Liver (tissue), 9 donors: ENCODE data around the gene NUP153. TPM values are rescaled to one million over a fixed set of nuclear protein-coding genes. Genes with fewer than 3 reads are reported as not detected.
A peak's percentile ranks its signal among the peaks of the same experiment; 100 is the strongest.

ENCODE experiments used
- DNase-seq: peaks from one replicate; pipeline ENCODE4 v3.0.0-alpha.2; 2017; ENCODE audit warnings: low spot score
- H3K27ac ChIP-seq, 2 donors: one replicate each; pipeline ENCODE4 v1.7.0; 2013; ENCODE audit warnings: inconsistent platforms in 2 of 2, low read length in 2 of 2, control low read depth in 1 of 2, low read depth in 1 of 2, mild to moderate bottlenecking in 1 of 2
- H3K27me3 ChIP-seq, 4 donors: one replicate each; pipeline versions ENCODE4 v1.6.1 to v1.7.0; 2013; ENCODE audit warnings: low read length in 3 of 4, inconsistent platforms in 1 of 4, mild to moderate bottlenecking in 1 of 4, moderate library complexity in 1 of 4; ENCODE audit not compliant: control insufficient read depth in 4 of 4, insufficient read depth in 4 of 4
- H3K36me3 ChIP-seq, 4 donors: one replicate each; pipeline versions ENCODE4 v1.6.1 to v1.7.0; 2013; ENCODE audit warnings: low read length in 3 of 4, mild to moderate bottlenecking in 3 of 4, low read depth in 1 of 4, moderate library complexity in 1 of 4; ENCODE audit not compliant: control insufficient read depth in 4 of 4, insufficient read depth in 3 of 4
- H3K4me1 ChIP-seq, 4 donors: one replicate each; pipeline versions ENCODE4 v1.6.1 to v1.7.0; 2013; ENCODE audit warnings: low read length in 3 of 4, mild to moderate bottlenecking in 3 of 4, moderate library complexity in 1 of 4; ENCODE audit not compliant: control insufficient read depth in 4 of 4, insufficient read depth in 4 of 4
- H3K4me3 ChIP-seq, 3 donors: one replicate each; pipeline versions ENCODE4 v1.6.1 to v1.7.0; 2013; ENCODE audit warnings: low read length in 3 of 3, control low read depth in 1 of 3, low read depth in 1 of 3, mild to moderate bottlenecking in 1 of 3
- H3K9ac ChIP-seq, 2 donors: one replicate each; pipeline ENCODE4 v1.7.0; 2013; ENCODE audit warnings: low read length in 2 of 2, mild to moderate bottlenecking in 2 of 2, moderate library complexity in 2 of 2, control low read depth in 1 of 2, low read depth in 1 of 2
- H3K9me3 ChIP-seq, 4 donors: one replicate each; pipeline versions ENCODE4 v1.6.1 to v1.7.0; 2013; ENCODE audit warnings: low read length in 3 of 4; ENCODE audit not compliant: control insufficient read depth in 4 of 4
- EGR1 ChIP-seq, 2 donors: IDR thresholded peaks; 2 replicates each; pipeline ENCODE4 v1.6.1; 2016 to 2018; ENCODE audit warnings: antibody characterized with exemption in 2 of 2, low read depth in 2 of 2
- FOXA1 ChIP-seq: IDR thresholded peaks from 2 replicates; pipeline ENCODE4 v1.6.1; 2016; ENCODE audit warnings: antibody characterized with exemption
- FOXA2 ChIP-seq: IDR thresholded peaks from 2 replicates; pipeline ENCODE4 v1.6.1; 2016; ENCODE audit warnings: antibody characterized with exemption
- GABPA ChIP-seq, 2 donors: IDR thresholded peaks in 1 of 2; conservative IDR thresholded peaks in 1 of 2; 2 replicates each; pipeline ENCODE4 v1.6.1; 2016; ENCODE audit warnings: antibody characterized with exemption in 2 of 2, mild to moderate bottlenecking in 1 of 2, moderate library complexity in 1 of 2
- HNF4A ChIP-seq, 2 donors: conservative IDR thresholded peaks; 2 replicates each; pipeline ENCODE4 v1.6.1; 2016; ENCODE audit warnings: antibody characterized with exemption in 2 of 2, mild to moderate bottlenecking in 2 of 2
- HNF4G ChIP-seq: IDR thresholded peaks from 2 replicates; pipeline ENCODE4 v1.6.1; 2016; ENCODE audit warnings: antibody characterized with exemption
- JUND ChIP-seq, 2 donors: IDR thresholded peaks; 2 replicates each; pipeline ENCODE4 v1.6.1; 2016; ENCODE audit warnings: antibody characterized with exemption in 2 of 2
- NR2F2 ChIP-seq: IDR thresholded peaks from 2 replicates; pipeline ENCODE4 v1.6.1; 2016; ENCODE audit warnings: antibody characterized with exemption
- RAD21 ChIP-seq, 2 donors: IDR thresholded peaks; 2 replicates each; pipeline ENCODE4 v1.6.1; 2016; ENCODE audit warnings: antibody characterized with exemption in 2 of 2, mild to moderate bottlenecking in 2 of 2
- RXRA ChIP-seq, 2 donors: IDR thresholded peaks; 2 replicates each; pipeline ENCODE4 v1.6.1; 2017 to 2018; ENCODE audit warnings: antibody characterized with exemption in 2 of 2, mild to moderate bottlenecking in 1 of 2
- SP1 ChIP-seq: IDR thresholded peaks from 2 replicates; pipeline ENCODE4 v1.6.1; 2018; ENCODE audit warnings: antibody characterized with exemption, mild to moderate bottlenecking
- TAF1 ChIP-seq: conservative IDR thresholded peaks from 2 replicates; pipeline ENCODE4 v1.6.1; 2016; ENCODE audit warnings: antibody characterized with exemption, mild to moderate bottlenecking
- YY1 ChIP-seq: IDR thresholded peaks from 2 replicates; pipeline ENCODE4 v1.6.1; 2016; ENCODE audit warnings: antibody characterized with exemption, mild to moderate bottlenecking
- WGBS: extraction: QIAGEN DNeasy Blood & Tissue Kit; methylation state at CpG from one replicate; pipeline ENCODE4 v1.1.7; 2013; 5-methylcytosine and 5-hydroxymethylcytosine counted together
- polyA plus RNA-seq, 2 donors: library from polyadenylated mRNA; stranded (reverse) in 1 of 2; unstranded in 1 of 2; fragments of 200-250 nt in 1 of 2; fragments of >200 nt in 1 of 2; fragmentation: Nextera tagmentation in 1 of 2; extraction: Ambion mirVana in 1 of 2; gene quantifications; one replicate each; pipeline versions ENCODE4 v1.2.1 to v1.2.3, GENCODE V29; 2013 to 2015
- total RNA-seq, 2 donors: library from RNA; depleted of rRNA; stranded (reverse); fragments of >200 nt; gene quantifications; one replicate each; pipeline ENCODE4 v1.2.3, GENCODE V29; 2014
- TF ChIP-seq, protein P1 (sequence below): IDR thresholded peaks from 2 replicates; pipeline ENCODE4 v1.6.1; 2016; ENCODE audit warnings: antibody characterized with exemption
- TF ChIP-seq, protein P2 (sequence below): fragments of 150-350 bp; IDR thresholded peaks from 2 replicates; pipeline ENCODE4 v1.5.1; 2017; ENCODE audit warnings: improper control_type of control experiment, low read depth, low read length; ENCODE audit not compliant: missing input control
- TF ChIP-seq, protein P3 (sequence below): IDR thresholded peaks from 2 replicates; pipeline ENCODE4 v1.6.1; 2016; ENCODE audit warnings: antibody characterized with exemption, mild to moderate bottlenecking
- TF ChIP-seq, protein P4 (sequence below): IDR thresholded peaks from 2 replicates; pipeline ENCODE4 v1.6.1; 2016; ENCODE audit warnings: antibody characterized with exemption
- TF ChIP-seq, protein P5 (sequence below): IDR thresholded peaks from 2 replicates; pipeline ENCODE4 v1.6.1; 2016; ENCODE audit warnings: antibody characterized with exemption
- donor health status: healthy.
- donor health status: healthy.
- donor health status: healthy.
- donor health status: healthy.
- donor health status: healthy.

NUP153 gene
- total and polyA plus RNA-seq, 4 donors, result 5.1 to 42.4 (median 14.4) TPM

DNA sequence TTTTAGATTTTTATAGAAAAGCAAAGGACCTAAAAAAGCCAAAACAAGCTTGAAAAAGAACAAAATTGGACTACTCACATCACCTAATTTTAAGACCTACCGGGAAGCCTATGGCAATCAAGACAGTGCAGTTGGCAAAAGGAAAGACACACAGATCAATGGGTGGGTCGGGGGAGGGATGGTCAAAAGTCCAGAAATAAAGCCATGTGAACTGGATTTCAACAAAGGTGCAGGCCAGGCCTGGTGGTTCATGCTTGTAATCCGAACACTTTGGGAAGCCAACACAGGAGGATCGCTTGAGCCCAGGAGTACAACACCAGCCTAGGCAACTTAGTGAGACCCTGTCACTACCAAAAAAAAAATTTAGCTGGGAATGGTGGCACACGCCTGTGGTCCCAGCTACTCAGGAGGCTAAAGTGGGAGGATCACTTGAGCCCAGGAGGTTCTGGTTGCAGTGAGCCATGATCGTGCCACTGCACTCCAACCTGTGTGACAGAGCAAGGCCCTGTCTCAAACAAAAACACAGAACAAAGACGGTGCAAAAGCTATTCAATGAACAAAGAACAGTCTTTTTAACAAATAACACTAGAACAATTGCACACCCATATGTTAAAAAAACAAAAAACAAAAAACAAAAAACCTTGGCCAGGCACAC lies 34.5 kb downstream of the NUP153 start:
- H3K27ac ChIP-seq, result peak overlapping the region; percentile 80 to 83
- no peak for DNase-seq
- peaks cover 2 to 18% (median 8%) of the 10 kb centered on the region in 4 donors for H3K4me1 ChIP-seq
- H3K27me3 ChIP-seq, result no peaks in the 10 kb centered on the region
- 48% methylated on average over 7 of the region's 7 CpGs for WGBS
- peaks cover 11 to 31% (median 20%) of the 10 kb centered on the region in 4 donors for H3K36me3 ChIP-seq
- TF ChIP-seq EGR1 (IDR thresholded peaks at IDR 0.05; ENCODE audit: low read depth in 2 of 2) (peak in 1 of 2 donors; percentile 68), HNF4G (peak; percentile 84), YY1 (peak; percentile 80), JUND (IDR thresholded peaks at IDR 0.05) (peak; percentile 61 to 65), GABPA (IDR thresholded peaks at IDR 0.05 in 1 of 2, conservative IDR thresholded peaks at IDR 0.05 in 1 of 2) (peak in 1 of 2 donors; percentile 61), FOXA2 (peak; percentile 62), RAD21 (IDR thresholded peaks at IDR 0.05) (peak; percentile 46 to 53), RXRA (IDR thresholded peaks at IDR 0.05) (peak; percentile 67 to 73), FOXA1 (peak; percentile 56), TAF1 (peak; percentile 44), HNF4A (conservative IDR thresholded peaks at IDR 0.05) (peak; percentile 95 to 97), NR2F2 (no peak), SP1 (peak; percentile 92)
- TF ChIP-seq, protein P1, sequence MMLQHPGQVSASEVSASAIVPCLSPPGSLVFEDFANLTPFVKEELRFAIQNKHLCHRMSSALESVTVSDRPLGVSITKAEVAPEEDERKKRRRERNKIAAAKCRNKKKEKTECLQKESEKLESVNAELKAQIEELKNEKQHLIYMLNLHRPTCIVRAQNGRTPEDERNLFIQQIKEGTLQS, result peak; percentile 54
- TF ChIP-seq, protein P2, sequence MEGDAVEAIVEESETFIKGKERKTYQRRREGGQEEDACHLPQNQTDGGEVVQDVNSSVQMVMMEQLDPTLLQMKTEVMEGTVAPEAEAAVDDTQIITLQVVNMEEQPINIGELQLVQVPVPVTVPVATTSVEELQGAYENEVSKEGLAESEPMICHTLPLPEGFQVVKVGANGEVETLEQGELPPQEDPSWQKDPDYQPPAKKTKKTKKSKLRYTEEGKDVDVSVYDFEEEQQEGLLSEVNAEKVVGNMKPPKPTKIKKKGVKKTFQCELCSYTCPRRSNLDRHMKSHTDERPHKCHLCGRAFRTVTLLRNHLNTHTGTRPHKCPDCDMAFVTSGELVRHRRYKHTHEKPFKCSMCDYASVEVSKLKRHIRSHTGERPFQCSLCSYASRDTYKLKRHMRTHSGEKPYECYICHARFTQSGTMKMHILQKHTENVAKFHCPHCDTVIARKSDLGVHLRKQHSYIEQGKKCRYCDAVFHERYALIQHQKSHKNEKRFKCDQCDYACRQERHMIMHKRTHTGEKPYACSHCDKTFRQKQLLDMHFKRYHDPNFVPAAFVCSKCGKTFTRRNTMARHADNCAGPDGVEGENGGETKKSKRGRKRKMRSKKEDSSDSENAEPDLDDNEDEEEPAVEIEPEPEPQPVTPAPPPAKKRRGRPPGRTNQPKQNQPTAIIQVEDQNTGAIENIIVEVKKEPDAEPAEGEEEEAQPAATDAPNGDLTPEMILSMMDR, result no peak
- TF ChIP-seq, protein P3, sequence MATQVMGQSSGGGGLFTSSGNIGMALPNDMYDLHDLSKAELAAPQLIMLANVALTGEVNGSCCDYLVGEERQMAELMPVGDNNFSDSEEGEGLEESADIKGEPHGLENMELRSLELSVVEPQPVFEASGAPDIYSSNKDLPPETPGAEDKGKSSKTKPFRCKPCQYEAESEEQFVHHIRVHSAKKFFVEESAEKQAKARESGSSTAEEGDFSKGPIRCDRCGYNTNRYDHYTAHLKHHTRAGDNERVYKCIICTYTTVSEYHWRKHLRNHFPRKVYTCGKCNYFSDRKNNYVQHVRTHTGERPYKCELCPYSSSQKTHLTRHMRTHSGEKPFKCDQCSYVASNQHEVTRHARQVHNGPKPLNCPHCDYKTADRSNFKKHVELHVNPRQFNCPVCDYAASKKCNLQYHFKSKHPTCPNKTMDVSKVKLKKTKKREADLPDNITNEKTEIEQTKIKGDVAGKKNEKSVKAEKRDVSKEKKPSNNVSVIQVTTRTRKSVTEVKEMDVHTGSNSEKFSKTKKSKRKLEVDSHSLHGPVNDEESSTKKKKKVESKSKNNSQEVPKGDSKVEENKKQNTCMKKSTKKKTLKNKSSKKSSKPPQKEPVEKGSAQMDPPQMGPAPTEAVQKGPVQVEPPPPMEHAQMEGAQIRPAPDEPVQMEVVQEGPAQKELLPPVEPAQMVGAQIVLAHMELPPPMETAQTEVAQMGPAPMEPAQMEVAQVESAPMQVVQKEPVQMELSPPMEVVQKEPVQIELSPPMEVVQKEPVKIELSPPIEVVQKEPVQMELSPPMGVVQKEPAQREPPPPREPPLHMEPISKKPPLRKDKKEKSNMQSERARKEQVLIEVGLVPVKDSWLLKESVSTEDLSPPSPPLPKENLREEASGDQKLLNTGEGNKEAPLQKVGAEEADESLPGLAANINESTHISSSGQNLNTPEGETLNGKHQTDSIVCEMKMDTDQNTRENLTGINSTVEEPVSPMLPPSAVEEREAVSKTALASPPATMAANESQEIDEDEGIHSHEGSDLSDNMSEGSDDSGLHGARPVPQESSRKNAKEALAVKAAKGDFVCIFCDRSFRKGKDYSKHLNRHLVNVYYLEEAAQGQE, result peak; percentile 74
- TF ChIP-seq, protein P4, sequence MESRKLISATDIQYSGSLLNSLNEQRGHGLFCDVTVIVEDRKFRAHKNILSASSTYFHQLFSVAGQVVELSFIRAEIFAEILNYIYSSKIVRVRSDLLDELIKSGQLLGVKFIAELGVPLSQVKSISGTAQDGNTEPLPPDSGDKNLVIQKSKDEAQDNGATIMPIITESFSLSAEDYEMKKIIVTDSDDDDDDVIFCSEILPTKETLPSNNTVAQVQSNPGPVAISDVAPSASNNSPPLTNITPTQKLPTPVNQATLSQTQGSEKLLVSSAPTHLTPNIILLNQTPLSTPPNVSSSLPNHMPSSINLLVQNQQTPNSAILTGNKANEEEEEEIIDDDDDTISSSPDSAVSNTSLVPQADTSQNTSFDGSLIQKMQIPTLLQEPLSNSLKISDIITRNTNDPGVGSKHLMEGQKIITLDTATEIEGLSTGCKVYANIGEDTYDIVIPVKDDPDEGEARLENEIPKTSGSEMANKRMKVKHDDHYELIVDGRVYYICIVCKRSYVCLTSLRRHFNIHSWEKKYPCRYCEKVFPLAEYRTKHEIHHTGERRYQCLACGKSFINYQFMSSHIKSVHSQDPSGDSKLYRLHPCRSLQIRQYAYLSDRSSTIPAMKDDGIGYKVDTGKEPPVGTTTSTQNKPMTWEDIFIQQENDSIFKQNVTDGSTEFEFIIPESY, result peak; percentile 81
- TF ChIP-seq, protein P5, sequence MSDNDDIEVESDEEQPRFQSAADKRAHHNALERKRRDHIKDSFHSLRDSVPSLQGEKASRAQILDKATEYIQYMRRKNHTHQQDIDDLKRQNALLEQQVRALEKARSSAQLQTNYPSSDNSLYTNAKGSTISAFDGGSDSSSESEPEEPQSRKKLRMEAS, result peak; percentile 87
- peak overlapping the region in 1 of 2 donors; percentile 51 for H3K9ac ChIP-seq
- no peak overlapping the region for H3K4me3 ChIP-seq
- no peaks in the 10 kb centered on the region for H3K9me3 ChIP-seq
